Lower leg skin (tissue), 4 donors: Measurements from ENCODE around the gene NFKBIZ. TPM values are rescaled to one million over a fixed set of nuclear protein-coding genes. Genes with fewer than 3 reads are reported as not detected.
"Not testable (repeated sequence)": the region's sequence is repeated elsewhere in the genome, so short reads cannot be mapped to it uniquely, and the experiment has no call there.

Source experiments
- DNase-seq, 2 donors: peaks; one replicate each; pipeline ENCODE4 v3.0.0-alpha.2; 2019; ENCODE audit warnings: low spot score in 2 of 2
- H3K4me3 ChIP-seq: fragments of 200-600 bp; sonication (generic); 2 replicates; pipeline ENCODE4 v1.5.1; 2017; ENCODE audit warnings: mild to moderate bottlenecking, low read depth; ENCODE audit not compliant: poor library complexity, severe bottlenecking
- CTCF ChIP-seq, 3 donors: fragments of 450-650 bp; IDR thresholded peaks; one replicate each; pipeline ENCODE4 v1.5.1; 2016; ENCODE audit warnings: antibody characterized with exemption in 3 of 3, mild to moderate bottlenecking in 3 of 3, moderate library complexity in 2 of 3
- POLR2A ChIP-seq, 2 donors: fragments of 450-650 bp; IDR thresholded peaks; one replicate each; pipeline ENCODE4 v1.6.1; 2016 to 2017; ENCODE audit warnings: antibody characterized with exemption in 2 of 2, mild to moderate bottlenecking in 1 of 2, moderate library complexity in 1 of 2
- WGBS, 2 donors: methylation state at CpG; one replicate each; pipeline ENCODE4 v1.1.5; 2018; 5-methylcytosine and 5-hydroxymethylcytosine counted together
- intact Hi-C: fragments of 100-400 bp; cut with DNase I; formaldehyde crosslinking; loops from one replicate; pipeline ENCODE4 v1.15.0; 2023; ENCODE audit warnings: low total_unique reads
- total RNA-seq, 4 donors: library from RNA; depleted of rRNA; stranded (reverse); fragments of >200 nt; gene quantifications; one replicate each; pipeline ENCODE4 v1.1.0, GENCODE V29; 2016

Gene NFKBIZ
- total RNA-seq, 4 donors from 2014 or later, result 155 to 440 (median 310) TPM

DNA sequence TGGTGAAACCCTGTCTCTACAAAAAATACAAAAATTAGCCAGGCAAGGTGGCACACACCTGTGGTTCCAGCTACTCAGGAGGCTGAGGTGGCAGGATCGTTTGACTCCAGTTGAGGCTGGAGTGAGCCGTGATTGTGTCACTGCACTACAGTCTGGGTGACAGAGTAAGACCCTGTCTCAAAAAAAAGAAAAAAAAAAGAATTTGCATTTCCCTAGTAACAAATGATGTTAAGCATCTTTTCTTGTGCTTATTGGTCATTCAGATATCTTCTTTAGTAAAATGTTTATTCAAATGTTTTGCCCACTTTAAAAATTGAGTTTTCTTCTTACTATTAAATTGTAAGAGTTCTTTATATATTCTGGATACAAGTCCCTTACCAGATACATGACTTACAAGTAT lies 48.7 kb downstream of the NFKBIZ start:
- DNase-seq, result no peak
- intact Hi-C loops, result no loop called here
- H3K4me3 ChIP-seq, result no peak overlapping the region
- no peak for TF ChIP-seq POLR2A (IDR thresholded peaks at IDR 0.05)
- WGBS, 2 donors, result 85 to 98% methylated on average over 2 of the region's 2 CpGs

DNA sequence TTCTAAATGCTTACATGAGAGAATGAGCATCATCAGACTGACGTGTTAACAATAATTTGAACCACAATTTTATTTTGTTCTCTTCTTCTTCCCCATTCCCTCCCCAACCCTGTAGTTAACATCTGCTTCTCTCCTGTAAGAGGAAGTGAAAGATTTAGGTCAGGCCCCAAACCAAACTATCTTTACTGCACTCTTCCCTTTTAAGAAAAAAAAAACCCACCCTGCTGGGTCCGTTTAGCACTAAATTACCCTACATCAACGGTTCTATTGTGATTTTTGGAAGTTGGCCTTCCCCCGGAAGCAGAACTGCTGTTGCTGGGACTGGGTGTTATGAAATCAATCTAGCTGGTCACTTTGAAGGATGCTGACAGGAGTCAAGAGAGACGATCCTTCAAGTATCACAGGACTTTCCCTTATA lies 49.4 kb downstream of the NFKBIZ start:
- WGBS, 2 donors, result 50 to 63% methylated on average over 5 of the region's 5 CpGs
- no peak for DNase-seq
- H3K4me3 ChIP-seq, result no peak overlapping the region
- TF ChIP-seq POLR2A (IDR thresholded peaks at IDR 0.05) (no peak), CTCF (IDR thresholded peaks at IDR 0.05) (no peak)
- intact Hi-C loops, result no loop called here

GRCh38 chr3:101900316-101900715 lies 51.0 kb downstream of the NFKBIZ start:
- WGBS, 2 donors, result 90 to 100% methylated on average over 1 of the region's 1 CpG
- no peak overlapping the region for H3K4me3 ChIP-seq
- intact Hi-C loops, result no loop called here
- no peak for TF ChIP-seq CTCF (IDR thresholded peaks at IDR 0.05)
- TF ChIP-seq POLR2A (IDR thresholded peaks at IDR 0.05), result no peak
- DNase-seq, result no peak

- DNase-seq, result no peak
- 94 to 95% methylated on average over 2 of the region's 2 CpGs for WGBS, 2 donors
- intact Hi-C loops, result no loop called here
- TF ChIP-seq CTCF (IDR thresholded peaks at IDR 0.05) (no peak), POLR2A (IDR thresholded peaks at IDR 0.05) (no peak)
- H3K4me3 ChIP-seq, result no peak overlapping the region
Measured at GRCh38 chr3:101900736-101901135, 51.4 kb downstream of the NFKBIZ start.

GRCh38 chr3:101902041-101902440 lies 52.7 kb downstream of the NFKBIZ start:
- no peak overlapping the region for H3K4me3 ChIP-seq
- WGBS, 2 donors, result 58 to 84% methylated on average over 1 of the region's 1 CpG
- no peak for DNase-seq
- intact Hi-C loops, result no loop called here
- TF ChIP-seq CTCF (IDR thresholded peaks at IDR 0.05), result no peak
- TF ChIP-seq POLR2A (IDR thresholded peaks at IDR 0.05), result no peak

DNA sequence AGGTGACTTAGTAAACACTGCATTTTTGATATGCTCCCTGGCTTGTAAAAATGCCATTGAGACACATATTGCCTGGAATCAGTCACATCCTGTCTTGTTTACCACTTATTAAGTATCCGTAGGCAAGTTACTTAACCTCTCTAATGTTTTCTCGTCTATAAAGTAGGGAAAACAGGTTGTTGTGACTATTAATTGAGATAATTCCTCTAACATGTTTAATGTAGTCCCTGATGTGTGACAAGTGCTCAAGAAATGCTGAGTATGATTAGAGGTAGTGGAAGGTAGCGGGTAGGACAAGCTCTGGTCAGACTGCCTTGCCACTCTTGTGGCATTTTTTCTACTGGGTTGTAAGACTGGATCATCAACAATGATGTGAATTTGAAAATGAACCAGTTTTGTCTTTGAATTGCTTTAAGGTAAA lies 54.1 kb downstream of the NFKBIZ start:
- intact Hi-C loops, result no loop called here
- TF ChIP-seq CTCF (IDR thresholded peaks at IDR 0.05) (no peak), POLR2A (IDR thresholded peaks at IDR 0.05) (no peak)
- no peak for DNase-seq
- H3K4me3 ChIP-seq, result no peak overlapping the region
- WGBS, 2 donors, result 66 to 70% methylated on average over 3 of the region's 3 CpGs

- DNase-seq, H3K4me3 ChIP-seq, intact Hi-C loops: not testable (repeated sequence)
- 79 to 94% methylated on average over 1 of the region's 1 CpG for WGBS, 2 donors
Measured at GRCh38 chr3:101905573-101905972, 56.3 kb downstream of the NFKBIZ start.
